MM.1S (cell line): Measurements from ENCODE around the gene FAM24B.
"Not testable (repeated sequence)": the region's sequence is repeated elsewhere in the genome, so short reads cannot be mapped to it uniquely, and the experiment has no call there.

Experiments used
- DNase-seq: peaks from one replicate; pipeline ENCODE4 v3.0.0-alpha.2; 2015
- H2AFZ ChIP-seq: fragments of 300-600 bp; sonication (generic); 2 replicates; pipeline ENCODE4 v1.6.0; 2016; ENCODE audit warnings: antibody characterized with exemption, low read length
- H3F3A ChIP-seq: fragments of 300-600 bp; sonication (generic); 2 replicates; pipeline ENCODE4 v1.6.1; 2016; ENCODE audit warnings: mild to moderate bottlenecking, antibody characterized with exemption, low read length, moderate library complexity, mixed read lengths; ENCODE audit not compliant: insufficient read depth
- H3K27ac ChIP-seq: fragments of 300-600 bp; sonication (generic); 2 replicates; pipeline ENCODE4 v1.5.1; 2016; ENCODE audit warnings: mild to moderate bottlenecking, low read length
- H3K27me3 ChIP-seq: fragments of 300-600 bp; sonication (generic); replicated peaks from 2 replicates; pipeline ENCODE4 v1.6.0; 2016; ENCODE audit warnings: low read length; ENCODE audit not compliant: insufficient read depth
- H3K36me3 ChIP-seq: fragments of 300-600 bp; sonication (generic); replicated peaks from 2 replicates; pipeline ENCODE4 v1.6.1; 2016; ENCODE audit warnings: mild to moderate bottlenecking, low read length, mixed read lengths; ENCODE audit not compliant: insufficient read depth
- H3K4me1 ChIP-seq: fragments of 300-600 bp; sonication (generic); 2 replicates; pipeline ENCODE4 v1.6.1; 2016; ENCODE audit warnings: low read length, mixed read lengths
- H3K4me2 ChIP-seq: fragments of 300-600 bp; sonication (generic); 2 replicates; pipeline ENCODE4 v1.6.0; 2016; ENCODE audit warnings: low read depth, low read length
- H3K4me3 ChIP-seq: fragments of 300-600 bp; sonication (generic); 2 replicates; pipeline ENCODE4 v1.5.1; 2016; ENCODE audit warnings: low read length, mixed read lengths
- H3K79me2 ChIP-seq: fragments of 300-600 bp; sonication (generic); 2 replicates; pipeline ENCODE4 v1.6.1; 2016; ENCODE audit warnings: mixed run types, low read length, mixed read lengths
- H3K9ac ChIP-seq: fragments of 300-600 bp; sonication (generic); 2 replicates; pipeline ENCODE4 v1.6.1; 2016; ENCODE audit warnings: low read length, mixed read lengths
- H3K9me2 ChIP-seq: fragments of 300-600 bp; sonication (generic); replicated peaks from 2 replicates; pipeline ENCODE4 v1.6.1; 2016; ENCODE audit warnings: mild to moderate bottlenecking, low read length, mixed read lengths; ENCODE audit not compliant: insufficient read depth
- H3K9me3 ChIP-seq: fragments of 300-600 bp; sonication (generic); replicated peaks from 2 replicates; pipeline ENCODE4 v1.6.1; 2016; ENCODE audit warnings: mild to moderate bottlenecking, low read length, mixed read lengths; ENCODE audit not compliant: insufficient read depth
- H4K20me1 ChIP-seq: fragments of 300-600 bp; sonication (generic); 2 replicates; pipeline ENCODE4 v1.6.1; 2016; ENCODE audit warnings: mild to moderate bottlenecking, low read length, moderate library complexity, mixed read lengths; ENCODE audit not compliant: insufficient read depth
- CTCF ChIP-seq: fragments of 300-600 bp; sonication (generic); IDR thresholded peaks from 2 replicates; pipeline ENCODE4 v1.5.1; 2016; ENCODE audit warnings: antibody characterized with exemption, low read length, mixed read lengths
- EZH2 ChIP-seq: fragments of 300-600 bp; sonication (generic); optimal IDR thresholded peaks from 2 replicates; pipeline ENCODE3; 2017; ENCODE audit warnings: low read depth, mild to moderate bottlenecking, antibody characterized with exemption, low read length, mixed read lengths
- EZH2phosphoT487 ChIP-seq: fragments of 300-600 bp; sonication (generic); IDR thresholded peaks from 2 replicates; pipeline ENCODE4 v1.6.1; 2018; ENCODE audit warnings: antibody characterized with exemption, low read length

FAM24B gene

GRCh38 chr10:122861711-122862161 lies 17.6 kb downstream of the FAM24B start:
- DNase-seq: no peak
- Histone ChIP-seq H3K9ac (no peak overlapping the region), H3K4me1 (no peaks in the 10 kb centered on the region), H3K27me3 (no peaks in the 10 kb centered on the region), H2AFZ (no peak overlapping the region), H3K9me3 (no peaks in the 10 kb centered on the region), H3K36me3 (no peaks in the 10 kb centered on the region), H3K79me2 (peaks cover 88% of the 10 kb centered on the region), H3K4me3 (no peak overlapping the region), H3K9me2 (no peaks in the 10 kb centered on the region), H3K4me2 (no peak overlapping the region), H4K20me1 (no peaks in the 10 kb centered on the region), H3F3A (no peaks in the 10 kb centered on the region), H3K27ac (no peak overlapping the region)
- no peak for TF ChIP-seq CTCF
- no peak for TF ChIP-seq EZH2phosphoT487
- no peak for TF ChIP-seq EZH2

GRCh38 chr10:122859527-122859926 lies 19.9 kb downstream of the FAM24B start:
- Histone ChIP-seq H3K4me3 (no peak overlapping the region), H3K27me3 (no peaks in the 10 kb centered on the region), H3K4me2 (no peak overlapping the region), H2AFZ (no peak overlapping the region), H3K9ac (no peak overlapping the region), H3K9me2 (no peaks in the 10 kb centered on the region), H3K9me3 (no peaks in the 10 kb centered on the region), H3K36me3 (no peaks in the 10 kb centered on the region), H3K79me2 (peaks cover 66% of the 10 kb centered on the region), H3K27ac (no peak overlapping the region), H4K20me1 (no peaks in the 10 kb centered on the region), H3F3A (no peaks in the 10 kb centered on the region), H3K4me1 (peaks cover 3% of the 10 kb centered on the region)
- DNase-seq: no peak
- no peak for TF ChIP-seq EZH2
- no peak for TF ChIP-seq EZH2phosphoT487
- no peak for TF ChIP-seq CTCF

- Histone ChIP-seq H3K79me2 (peaks cover 52% of the 10 kb centered on the region), H3K4me1 (peaks cover 14% of the 10 kb centered on the region)
- H3K9ac ChIP-seq, H3K27ac ChIP-seq, H3K9me2 ChIP-seq, H3K27me3 ChIP-seq, H3K36me3 ChIP-seq, H4K20me1 ChIP-seq, H3K4me2 ChIP-seq, H2AFZ ChIP-seq, DNase-seq, H3F3A ChIP-seq, H3K4me3 ChIP-seq, H3K9me3 ChIP-seq: not testable (repeated sequence)
Measured at GRCh38 chr10:122858042-122858441, 21.3 kb downstream of the FAM24B start.

- no peak overlapping the region for H3K4me3 ChIP-seq
- no peak for DNase-seq
Measured at GRCh38 chr10:122856902-122857301, 22.5 kb downstream of the FAM24B start.

More at GRCh38 chr10:122856902-122857301, 22.5 kb downstream of the FAM24B start:
- Histone ChIP-seq H3K9me2 (no peaks in the 10 kb centered on the region), H3F3A (no peaks in the 10 kb centered on the region), H3K4me2 (no peak overlapping the region), H3K79me2 (peaks cover 43% of the 10 kb centered on the region), H3K9ac (no peak overlapping the region), H4K20me1 (no peaks in the 10 kb centered on the region), H3K9me3 (no peaks in the 10 kb centered on the region), H3K27ac (no peak overlapping the region), H3K4me1 (peaks cover 14% of the 10 kb centered on the region), H3K36me3 (no peaks in the 10 kb centered on the region), H2AFZ (no peak overlapping the region), H3K27me3 (no peaks in the 10 kb centered on the region)
- no peak for TF ChIP-seq CTCF
- no peak for TF ChIP-seq EZH2phosphoT487
- TF ChIP-seq EZH2: no peak
